ENCODE results near the gene SLC47A2.

SLC47A2 gene

GRCh38 chr17:19726631-19727376 is 10.4 kb upstream of the SLC47A2 start:
- H3K4me3 Mint-ChIP-seq: no peak overlapping the region

DNA sequence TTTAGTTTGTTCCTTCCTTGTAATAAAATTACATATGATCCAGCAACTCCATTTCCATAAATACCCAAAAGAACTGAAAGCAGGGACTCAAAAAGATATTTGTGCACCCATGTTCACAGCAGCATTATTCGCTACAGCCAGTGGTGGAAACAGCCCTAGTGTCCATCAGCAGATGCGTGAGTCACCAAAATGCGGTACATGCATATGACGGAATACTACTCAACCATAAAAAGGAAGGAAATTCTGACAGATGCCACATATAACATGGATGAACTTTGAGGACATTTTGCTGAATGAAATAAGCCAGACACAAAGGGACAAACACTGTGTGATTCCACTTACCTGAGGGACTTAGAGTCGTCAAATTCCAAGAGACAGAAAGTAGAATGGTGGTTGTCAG is 9.1 kb upstream of the SLC47A2 start:
- Mint-ChIP-seq H3K4me3 (no peak overlapping the region), H3K36me3 (ENCODE audit: low read depth) (no peaks in the 10 kb centered on the region), H3K27ac (no peak overlapping the region), H3K27me3 (ENCODE audit: low read depth) (peaks cover 15% of the 10 kb centered on the region), H3K9me3 (no peaks in the 10 kb centered on the region), H3K4me1 (ENCODE audit: low read depth) (peaks cover 6% of the 10 kb centered on the region)

More at GRCh38 chr17:19726631-19727376, 10.4 kb upstream of the SLC47A2 start:
- Mint-ChIP-seq H3K9me3 (no peaks in the 10 kb centered on the region), H3K27ac (no peak overlapping the region), H3K4me1 (ENCODE audit: low read depth) (peaks cover 6% of the 10 kb centered on the region), H3K36me3 (ENCODE audit: low read depth) (no peaks in the 10 kb centered on the region), H3K27me3 (ENCODE audit: low read depth) (peaks cover 15% of the 10 kb centered on the region)

GRCh38 chr17:19724501-19725420 is 8.4 kb upstream of the SLC47A2 start:
- H3K27me3 Mint-ChIP-seq (ENCODE audit: low read depth): peaks cover 15% of the 10 kb centered on the region
- H3K27ac Mint-ChIP-seq: no peak overlapping the region
- peaks cover 6% of the 10 kb centered on the region for H3K4me1 Mint-ChIP-seq (ENCODE audit: low read depth)
- no peaks in the 10 kb centered on the region for H3K9me3 Mint-ChIP-seq
- no peaks in the 10 kb centered on the region for H3K36me3 Mint-ChIP-seq (ENCODE audit: low read depth)
- no peak overlapping the region for H3K4me3 Mint-ChIP-seq

DNA sequence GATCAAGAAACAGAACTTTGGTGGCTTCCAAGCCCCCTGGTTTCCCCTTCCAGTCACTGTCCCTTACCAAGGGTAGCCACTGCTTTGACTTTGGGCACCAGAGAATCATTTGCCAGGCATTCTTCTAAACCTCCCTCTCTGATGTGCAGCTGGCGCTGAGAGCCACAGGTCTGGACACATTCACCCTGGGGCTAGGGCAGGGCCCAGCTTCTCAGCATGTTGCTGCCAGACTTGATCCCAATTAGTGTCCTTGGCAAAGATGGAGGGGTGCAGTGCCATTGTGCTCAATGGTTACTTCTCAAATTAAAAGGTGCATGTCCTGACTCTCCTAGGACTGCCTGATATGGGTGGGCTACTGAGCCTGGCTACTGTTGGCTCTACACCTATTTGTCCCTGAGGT is 7.6 kb upstream of the SLC47A2 start:
- Mint-ChIP-seq H3K27me3 (ENCODE audit: low read depth) (peaks cover 15% of the 10 kb centered on the region), H3K27ac (no peak overlapping the region), H3K4me3 (no peak overlapping the region), H3K9me3 (no peaks in the 10 kb centered on the region), H3K36me3 (ENCODE audit: low read depth) (no peaks in the 10 kb centered on the region), H3K4me1 (ENCODE audit: low read depth) (peaks cover 6% of the 10 kb centered on the region)

- no peaks in the 10 kb centered on the region for H3K36me3 Mint-ChIP-seq (ENCODE audit: low read depth)
- H3K9me3 Mint-ChIP-seq: no peaks in the 10 kb centered on the region
- H3K27me3 Mint-ChIP-seq (ENCODE audit: low read depth): peaks cover 15% of the 10 kb centered on the region
- peaks cover 6% of the 10 kb centered on the region for H3K4me1 Mint-ChIP-seq (ENCODE audit: low read depth)
- H3K27ac Mint-ChIP-seq: no peak overlapping the region
- H3K4me3 Mint-ChIP-seq: no peak overlapping the region
Observed at GRCh38 chr17:19720631-19721426, 4.4 kb upstream of the SLC47A2 start.

DNA sequence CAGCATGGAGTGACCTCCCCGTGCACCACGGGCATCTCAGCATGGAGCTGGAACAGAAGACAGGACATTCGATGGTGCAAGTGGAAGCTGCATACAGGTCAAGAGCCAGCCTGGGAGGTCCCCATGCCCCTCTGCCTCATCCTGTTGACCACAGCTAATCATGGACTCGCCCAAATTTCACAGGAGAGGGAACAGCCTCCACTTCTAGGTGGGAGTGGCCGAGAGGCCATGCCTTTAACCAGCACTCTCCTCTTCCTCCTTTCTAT is 3.8 kb upstream of the SLC47A2 start:
- Mint-ChIP-seq H3K9me3 (no peaks in the 10 kb centered on the region), H3K27ac (no peak overlapping the region), H3K4me1 (ENCODE audit: low read depth) (peaks cover 3% of the 10 kb centered on the region), H3K36me3 (ENCODE audit: low read depth) (no peaks in the 10 kb centered on the region), H3K27me3 (ENCODE audit: low read depth) (peaks cover 8% of the 10 kb centered on the region), H3K4me3 (no peak overlapping the region)

DNA sequence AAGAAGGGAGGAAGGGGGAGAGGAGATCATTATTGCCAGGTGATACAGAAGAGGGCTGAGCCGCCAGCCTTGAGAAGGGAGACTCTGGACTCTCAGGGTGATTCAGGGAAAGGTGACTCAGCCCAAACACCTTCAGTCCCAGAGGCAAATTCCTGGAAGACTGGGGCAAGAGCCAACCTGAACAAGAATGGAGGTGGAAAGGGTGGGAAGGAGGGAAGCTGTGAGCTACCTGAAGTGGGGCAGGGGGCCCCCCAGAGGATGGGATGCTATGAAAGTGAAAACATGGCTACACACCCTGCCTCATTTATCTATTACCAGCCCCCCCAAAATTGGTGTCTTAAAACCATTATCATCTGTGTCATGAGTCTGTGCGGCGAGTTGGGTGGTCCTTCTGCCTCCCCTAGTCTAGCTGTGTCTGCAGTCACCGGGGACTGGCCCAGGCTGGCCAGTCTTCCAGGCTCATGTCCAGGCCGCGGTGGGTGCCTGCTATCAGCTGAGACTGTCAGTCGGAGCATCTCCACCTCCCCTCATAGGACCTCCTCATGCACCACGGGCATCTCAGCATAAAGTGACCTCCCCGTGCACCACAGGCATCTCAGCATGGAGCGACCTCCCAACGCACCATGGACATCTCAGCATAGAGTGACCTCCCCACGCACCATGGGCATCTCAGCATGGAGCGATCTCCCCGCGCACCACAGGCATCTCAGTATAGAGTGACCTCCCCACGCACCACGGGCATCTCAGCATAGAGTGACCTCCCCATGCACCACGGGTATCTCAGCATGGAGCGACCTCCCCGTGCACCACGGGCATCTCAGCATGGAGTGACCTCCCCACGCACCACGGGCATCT is 3.2 kb upstream of the SLC47A2 start:
- no peaks in the 10 kb centered on the region for H3K4me1 Mint-ChIP-seq (ENCODE audit: low read depth)
- peaks cover 6% of the 10 kb centered on the region for H3K27me3 Mint-ChIP-seq (ENCODE audit: low read depth)
- no peak overlapping the region for H3K27ac Mint-ChIP-seq
- H3K4me3 Mint-ChIP-seq: no peak overlapping the region
- H3K36me3 Mint-ChIP-seq (ENCODE audit: low read depth): no peaks in the 10 kb centered on the region
- no peaks in the 10 kb centered on the region for H3K9me3 Mint-ChIP-seq

GRCh38 chr17:19718613-19719354 is 2.4 kb upstream of the SLC47A2 start:
- Mint-ChIP-seq H3K4me1 (ENCODE audit: low read depth) (no peaks in the 10 kb centered on the region), H3K36me3 (ENCODE audit: low read depth) (no peaks in the 10 kb centered on the region), H3K27me3 (ENCODE audit: low read depth) (peaks cover 3% of the 10 kb centered on the region), H3K9me3 (no peaks in the 10 kb centered on the region), H3K4me3 (no peak overlapping the region), H3K27ac (no peak overlapping the region)

DNA sequence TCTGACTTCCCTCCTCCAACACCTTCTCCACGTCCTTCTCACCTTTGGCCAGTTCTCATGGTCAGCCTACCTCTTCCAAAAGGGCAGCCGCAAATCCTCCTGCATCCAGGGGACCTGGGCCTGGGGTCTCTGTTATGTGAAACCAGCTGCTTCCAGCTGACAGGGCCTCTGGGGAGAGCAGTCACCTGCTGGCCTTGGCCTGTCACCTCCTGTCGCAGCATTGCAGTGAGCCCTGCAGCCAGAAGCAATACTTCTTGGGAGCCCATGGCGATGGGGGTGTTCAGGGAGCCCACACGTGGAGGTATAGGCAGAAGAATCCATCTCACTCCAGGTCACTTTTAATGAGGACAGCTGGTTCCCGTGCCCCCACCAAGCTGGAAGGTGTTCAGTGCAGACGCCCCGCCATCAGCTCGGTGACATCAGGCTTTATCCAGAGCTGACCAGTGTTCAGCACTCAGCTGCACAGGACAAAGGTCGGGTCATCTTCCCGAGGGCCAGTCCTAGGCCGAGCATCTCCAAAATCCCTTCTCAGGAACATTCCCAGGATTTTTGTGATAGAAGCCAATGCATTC is 1.7 kb upstream of the SLC47A2 start:
- peaks cover 3% of the 10 kb centered on the region for H3K27me3 Mint-ChIP-seq (ENCODE audit: low read depth)
- H3K36me3 Mint-ChIP-seq (ENCODE audit: low read depth): no peaks in the 10 kb centered on the region
- H3K27ac Mint-ChIP-seq: peak overlapping the region; percentile 27
- no peaks in the 10 kb centered on the region for H3K4me1 Mint-ChIP-seq (ENCODE audit: low read depth)
- no peaks in the 10 kb centered on the region for H3K9me3 Mint-ChIP-seq
- H3K4me3 Mint-ChIP-seq: no peak overlapping the region

DNA sequence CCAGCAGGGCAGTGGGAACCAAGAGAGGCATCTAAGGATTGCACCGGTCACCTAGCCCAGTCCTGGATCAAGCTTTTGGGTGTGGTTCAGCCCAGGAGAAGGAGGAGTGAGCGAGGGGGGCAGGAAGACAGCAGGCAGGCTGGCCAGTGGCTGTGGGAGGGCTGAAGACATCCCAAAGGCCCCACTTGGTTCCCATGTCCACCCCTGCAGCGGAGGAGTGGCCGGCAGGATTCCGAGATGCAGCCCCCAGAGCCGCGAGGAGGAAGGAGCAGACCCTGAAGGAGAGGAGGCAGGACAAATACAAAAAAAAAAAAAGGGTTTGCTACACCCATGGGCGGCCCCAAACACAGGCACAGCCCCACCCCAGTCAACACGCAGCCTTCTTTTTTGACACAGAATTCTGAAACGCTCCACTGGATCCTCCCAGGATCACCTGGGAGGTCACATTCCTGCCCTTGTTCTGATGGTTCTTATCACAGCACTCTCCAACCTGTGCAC is 1.1 kb upstream of the SLC47A2 start:
- Mint-ChIP-seq H3K9me3 (no peaks in the 10 kb centered on the region), H3K4me1 (ENCODE audit: low read depth) (no peaks in the 10 kb centered on the region), H3K4me3 (no peak overlapping the region), H3K27ac (no peak overlapping the region), H3K27me3 (ENCODE audit: low read depth) (peaks cover 3% of the 10 kb centered on the region), H3K36me3 (ENCODE audit: low read depth) (no peaks in the 10 kb centered on the region)

DNA sequence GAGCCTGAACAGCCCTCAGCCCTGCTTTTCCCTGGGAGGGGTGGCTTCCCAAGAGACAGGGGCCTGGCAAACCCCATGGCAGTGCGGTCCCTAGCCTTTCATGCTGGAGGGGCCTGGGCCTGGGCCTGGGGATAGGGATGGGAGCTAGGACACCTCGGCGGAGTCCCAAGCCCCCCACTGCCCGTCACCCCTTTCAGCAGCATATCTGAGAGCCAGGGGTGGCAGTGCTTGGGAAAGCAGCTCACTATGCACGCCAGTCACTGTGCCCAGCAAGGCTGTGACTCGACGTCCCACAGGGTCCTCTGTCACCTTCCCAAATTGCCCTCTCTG is 612 bp upstream of the SLC47A2 start:
- Mint-ChIP-seq H3K27me3 (ENCODE audit: low read depth) (no peaks in the 10 kb centered on the region), H3K36me3 (ENCODE audit: low read depth) (no peaks in the 10 kb centered on the region), H3K4me3 (no peak overlapping the region), H3K27ac (no peak overlapping the region), H3K4me1 (ENCODE audit: low read depth) (no peaks in the 10 kb centered on the region), H3K9me3 (no peaks in the 10 kb centered on the region)

GRCh38 chr17:19714542-19715411 is 1.6 kb downstream of the SLC47A2 start:
- H3K27me3 Mint-ChIP-seq (ENCODE audit: low read depth): no peaks in the 10 kb centered on the region
- H3K4me1 Mint-ChIP-seq (ENCODE audit: low read depth): no peaks in the 10 kb centered on the region
- H3K36me3 Mint-ChIP-seq (ENCODE audit: low read depth): no peaks in the 10 kb centered on the region

More at GRCh38 chr17:19714542-19715411, 1.6 kb downstream of the SLC47A2 start:
- H3K4me3 Mint-ChIP-seq: no peak overlapping the region
- no peaks in the 10 kb centered on the region for H3K9me3 Mint-ChIP-seq
- no peak overlapping the region for H3K27ac Mint-ChIP-seq
